Measurements from ENCODE around the gene TTLL6.

Gene TTLL6

GRCh38 chr17:48815311-48815710 is 1.7 kb downstream of the TTLL6 start:
- no peak overlapping the region for H3K4me2 ChIP-seq (ENCODE audit: low read length)
- H2AFZ ChIP-seq (ENCODE audit: low read length): no peak overlapping the region
- peaks cover 7% of the 10 kb centered on the region for H3K4me1 ChIP-seq (ENCODE audit: insufficient read depth, low read length, severe bottlenecking)
- no peak overlapping the region for H3K4me3 ChIP-seq (ENCODE audit: low read depth, low read length, poor library complexity, severe bottlenecking)
- H3K9ac ChIP-seq (ENCODE audit: low read length): no peak overlapping the region
- H3F3A ChIP-seq (ENCODE audit: insufficient read depth, low read length): no peaks in the 10 kb centered on the region
- H3K27me3 ChIP-seq (ENCODE audit: insufficient read depth, low read length): no peaks in the 10 kb centered on the region
- H3K9me3 ChIP-seq (ENCODE audit: low read length): no peaks in the 10 kb centered on the region
- H3K36me3 ChIP-seq (ENCODE audit: insufficient read depth, low read length): no peaks in the 10 kb centered on the region
- no peaks in the 10 kb centered on the region for H3K9me2 ChIP-seq (ENCODE audit: low read depth, low read length)
- TF ChIP-seq, protein P1, sequence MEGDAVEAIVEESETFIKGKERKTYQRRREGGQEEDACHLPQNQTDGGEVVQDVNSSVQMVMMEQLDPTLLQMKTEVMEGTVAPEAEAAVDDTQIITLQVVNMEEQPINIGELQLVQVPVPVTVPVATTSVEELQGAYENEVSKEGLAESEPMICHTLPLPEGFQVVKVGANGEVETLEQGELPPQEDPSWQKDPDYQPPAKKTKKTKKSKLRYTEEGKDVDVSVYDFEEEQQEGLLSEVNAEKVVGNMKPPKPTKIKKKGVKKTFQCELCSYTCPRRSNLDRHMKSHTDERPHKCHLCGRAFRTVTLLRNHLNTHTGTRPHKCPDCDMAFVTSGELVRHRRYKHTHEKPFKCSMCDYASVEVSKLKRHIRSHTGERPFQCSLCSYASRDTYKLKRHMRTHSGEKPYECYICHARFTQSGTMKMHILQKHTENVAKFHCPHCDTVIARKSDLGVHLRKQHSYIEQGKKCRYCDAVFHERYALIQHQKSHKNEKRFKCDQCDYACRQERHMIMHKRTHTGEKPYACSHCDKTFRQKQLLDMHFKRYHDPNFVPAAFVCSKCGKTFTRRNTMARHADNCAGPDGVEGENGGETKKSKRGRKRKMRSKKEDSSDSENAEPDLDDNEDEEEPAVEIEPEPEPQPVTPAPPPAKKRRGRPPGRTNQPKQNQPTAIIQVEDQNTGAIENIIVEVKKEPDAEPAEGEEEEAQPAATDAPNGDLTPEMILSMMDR (IDR thresholded peaks at IDR 0.05; ENCODE audit: low read length): no peak
- no peak for TF ChIP-seq EZH2 (IDR thresholded peaks at IDR 0.05; ENCODE audit: borderline replicate concordance, low read length)
- H3K79me2 ChIP-seq (ENCODE audit: insufficient read depth, low read length): no peaks in the 10 kb centered on the region
- no peak overlapping the region for H3K27ac ChIP-seq (ENCODE audit: low read depth, low read length, poor library complexity, severe bottlenecking)
- no peaks in the 10 kb centered on the region for H4K20me1 ChIP-seq (ENCODE audit: insufficient read depth, low read length)

- TF ChIP-seq, protein P1 (IDR thresholded peaks at IDR 0.05; ENCODE audit: low read length): peak; percentile 85
- no peak for TF ChIP-seq EZH2 (IDR thresholded peaks at IDR 0.05; ENCODE audit: borderline replicate concordance, low read length)
- no peaks in the 10 kb centered on the region for H3K9me2 ChIP-seq (ENCODE audit: low read depth, low read length)
- no peaks in the 10 kb centered on the region for H3K9me3 ChIP-seq (ENCODE audit: low read length)
- H2AFZ ChIP-seq (ENCODE audit: low read length): no peak overlapping the region
- H3K9ac ChIP-seq (ENCODE audit: low read length): no peak overlapping the region
- H3K4me1 ChIP-seq (ENCODE audit: insufficient read depth, low read length, severe bottlenecking): peaks cover 7% of the 10 kb centered on the region
- no peak overlapping the region for H3K4me2 ChIP-seq (ENCODE audit: low read length)
- no peak overlapping the region for H3K4me3 ChIP-seq (ENCODE audit: low read depth, low read length, poor library complexity, severe bottlenecking)
- H3K36me3 ChIP-seq (ENCODE audit: insufficient read depth, low read length): no peaks in the 10 kb centered on the region
- no peaks in the 10 kb centered on the region for H3F3A ChIP-seq (ENCODE audit: insufficient read depth, low read length)
- H3K27me3 ChIP-seq (ENCODE audit: insufficient read depth, low read length): no peaks in the 10 kb centered on the region
- H3K27ac ChIP-seq (ENCODE audit: low read depth, low read length, poor library complexity, severe bottlenecking): no peak overlapping the region
- no peaks in the 10 kb centered on the region for H3K79me2 ChIP-seq (ENCODE audit: insufficient read depth, low read length)
- no peaks in the 10 kb centered on the region for H4K20me1 ChIP-seq (ENCODE audit: insufficient read depth, low read length)
Observed at GRCh38 chr17:48814504-48814903, 2.5 kb downstream of the TTLL6 start.

DNA sequence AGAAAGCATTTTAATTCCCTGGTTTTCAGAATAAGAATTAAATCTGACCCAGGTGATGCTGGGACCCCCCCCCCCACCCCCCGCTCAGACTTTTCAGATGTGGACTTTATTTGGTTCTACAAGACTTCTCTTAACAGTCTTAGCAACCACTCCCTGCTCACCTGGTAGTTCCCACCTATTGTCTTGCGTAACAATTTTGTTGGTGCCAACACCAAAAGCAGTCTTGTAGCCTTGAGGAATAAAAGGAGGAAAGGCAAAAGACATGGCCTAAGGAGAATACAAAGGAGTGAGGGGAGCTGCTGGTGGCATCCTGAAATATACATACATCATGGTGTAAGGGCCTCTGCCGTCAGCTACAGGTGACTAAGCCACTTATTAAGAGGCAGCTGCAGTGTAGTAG is 5.0 kb downstream of the TTLL6 start:
- Histone ChIP-seq H3K4me3 (ENCODE audit: low read depth, low read length, poor library complexity, severe bottlenecking) (no peak overlapping the region), H3K4me2 (ENCODE audit: low read length) (no peak overlapping the region), H3F3A (ENCODE audit: insufficient read depth, low read length) (no peaks in the 10 kb centered on the region), H3K4me1 (ENCODE audit: insufficient read depth, low read length, severe bottlenecking) (no peaks in the 10 kb centered on the region), H3K27me3 (ENCODE audit: insufficient read depth, low read length) (no peaks in the 10 kb centered on the region), H3K9me3 (ENCODE audit: low read length) (no peaks in the 10 kb centered on the region), H3K36me3 (ENCODE audit: insufficient read depth, low read length) (no peaks in the 10 kb centered on the region), H3K79me2 (ENCODE audit: insufficient read depth, low read length) (no peaks in the 10 kb centered on the region), H3K27ac (ENCODE audit: low read depth, low read length, poor library complexity, severe bottlenecking) (no peak overlapping the region), H3K9ac (ENCODE audit: low read length) (no peak overlapping the region), H3K9me2 (ENCODE audit: low read depth, low read length) (no peaks in the 10 kb centered on the region), H2AFZ (ENCODE audit: low read length) (no peak overlapping the region), H4K20me1 (ENCODE audit: insufficient read depth, low read length) (no peaks in the 10 kb centered on the region)
- no peak for TF ChIP-seq EZH2 (IDR thresholded peaks at IDR 0.05; ENCODE audit: borderline replicate concordance, low read length)
- TF ChIP-seq, protein P1 (IDR thresholded peaks at IDR 0.05; ENCODE audit: low read length): no peak
